SJSA1 (cell line): ENCODE data around the gene PLXNA4. TPM values are rescaled to one million over a fixed set of nuclear protein-coding genes. Genes with fewer than 3 reads are reported as not detected.

Experiments
- DNase-seq, 2 experiments: peaks; one replicate each; pipeline ENCODE4 v3.0.0-alpha.2; 2015 to 2020; ENCODE audit warnings: low spot score in 2 of 2, low read depth in 1 of 2
- H3K27ac ChIP-seq: fragments of 250-450 bp; sonication (Bioruptor Pico); 2 replicates; pipeline ENCODE4 v1.5.1; 2020; ENCODE audit warnings: mild to moderate bottlenecking, moderate library complexity
- H3K27me3 ChIP-seq: fragments of 250-450 bp; sonication (Bioruptor Pico); replicated peaks from 2 replicates; pipeline ENCODE4 v1.5.1; 2020; ENCODE audit warnings: mild to moderate bottlenecking, moderate library complexity
- H3K36me3 ChIP-seq: fragments of 250-450 bp; sonication (Bioruptor Pico); 2 replicates; pipeline ENCODE4 v1.5.1; 2020; ENCODE audit warnings: mild to moderate bottlenecking
- H3K4me1 ChIP-seq: fragments of 250-450 bp; sonication (Bioruptor Pico); replicated peaks from 2 replicates; pipeline ENCODE4 v1.6.1; 2021; ENCODE audit warnings: mild to moderate bottlenecking
- H3K4me3 ChIP-seq: fragments of 250-450 bp; sonication (Bioruptor Pico); 2 replicates; pipeline ENCODE4 v1.5.1; 2020; ENCODE audit warnings: mild to moderate bottlenecking
- H3K9me3 ChIP-seq: fragments of 250-450 bp; sonication (Bioruptor Pico); replicated peaks from 2 replicates; pipeline ENCODE4 v1.5.1; 2020; ENCODE audit warnings: mild to moderate bottlenecking
- total RNA-seq: library from RNA; depleted of rRNA; stranded (reverse); fragments of >200 nt; shearing (Covaris generic); gene quantifications from 2 replicates; pipeline ENCODE4 v1.2.3, GENCODE V29; 2014

Gene PLXNA4
- total RNA-seq, 1 experiment from 2014 or later = not detected

- no peaks in the 10 kb centered on the region for H3K4me1 ChIP-seq
- no peak overlapping the region for H3K27ac ChIP-seq
- DNase-seq = no peak
- H3K36me3 ChIP-seq = no peaks in the 10 kb centered on the region
- no peak overlapping the region for H3K4me3 ChIP-seq
- H3K27me3 ChIP-seq = 0 out of 2 replicates have a peak, but pooled peaks cover 7% of the 10 kb centered on the region
- H3K9me3 ChIP-seq = no peaks in the 10 kb centered on the region
Measured at GRCh38 chr7:132362059-132362458, 214.2 kb downstream of the PLXNA4 start.

- DNase-seq = no peak
- no peaks in the 10 kb centered on the region for H3K4me1 ChIP-seq
- H3K27me3 ChIP-seq = 0 out of 2 replicates have a peak, but pooled peaks cover 7% of the 10 kb centered on the region
- no peaks in the 10 kb centered on the region for H3K9me3 ChIP-seq
- H3K4me3 ChIP-seq = no peak overlapping the region
- no peaks in the 10 kb centered on the region for H3K36me3 ChIP-seq
- H3K27ac ChIP-seq = no peak overlapping the region
Measured at GRCh38 chr7:132361146-132361545, 215.1 kb downstream of the PLXNA4 start.

GRCh38 chr7:132359743-132360142 lies 216.5 kb downstream of the PLXNA4 start:
- Histone ChIP-seq H3K4me1 (no peaks in the 10 kb centered on the region), H3K9me3 (no peaks in the 10 kb centered on the region), H3K36me3 (no peaks in the 10 kb centered on the region), H3K27me3 (0 out of 2 replicates have a peak, but pooled peaks cover 7% of the 10 kb centered on the region), H3K4me3 (no peak overlapping the region), H3K27ac (no peak overlapping the region)
- DNase-seq = no peak

DNA sequence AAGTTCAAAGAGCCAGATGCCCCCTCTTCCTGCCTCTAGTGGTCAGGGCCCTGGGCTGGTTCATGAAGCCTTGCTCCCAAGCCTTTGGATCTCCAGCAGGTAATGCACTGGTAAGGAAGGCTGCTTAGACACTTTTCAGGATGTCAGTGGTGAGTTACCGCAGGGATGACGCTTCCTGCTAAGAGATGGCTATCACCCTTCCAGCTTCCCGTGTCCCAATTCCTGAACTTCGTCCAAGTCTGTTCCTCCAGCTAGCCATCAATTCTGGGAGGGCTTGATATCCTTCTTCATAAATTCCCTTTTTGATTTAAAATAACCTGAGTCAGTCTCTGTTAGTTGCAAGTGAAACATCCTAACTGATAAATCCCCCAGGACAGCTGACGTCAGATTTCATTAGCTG lies 221.2 kb downstream of the PLXNA4 start:
- Histone ChIP-seq H3K4me1 (no peaks in the 10 kb centered on the region), H3K36me3 (no peaks in the 10 kb centered on the region), H3K27ac (no peak overlapping the region), H3K4me3 (no peak overlapping the region), H3K9me3 (no peaks in the 10 kb centered on the region), H3K27me3 (0 out of 2 replicates have a peak, but pooled peaks cover 5% of the 10 kb centered on the region)
- no peak for DNase-seq

DNA sequence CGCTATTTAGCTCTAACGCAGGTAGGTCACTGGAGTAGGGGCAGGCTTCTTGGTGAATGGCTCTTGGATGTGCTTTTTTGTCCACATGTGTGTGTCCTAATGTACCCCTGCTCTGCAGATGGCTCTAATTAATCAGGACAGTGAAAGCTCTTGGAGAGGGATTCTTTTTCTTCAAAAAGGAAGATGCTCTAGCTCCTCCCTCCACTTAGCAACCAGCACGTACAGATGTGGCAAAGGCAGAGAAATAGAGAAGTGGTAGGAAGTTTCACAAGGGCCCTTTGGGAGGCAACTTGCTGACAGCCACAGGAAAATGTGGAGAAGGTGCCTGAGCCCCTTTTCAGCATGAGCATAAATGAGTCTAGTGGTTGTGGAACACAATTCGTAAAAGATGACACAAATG lies 221.7 kb downstream of the PLXNA4 start:
- no peaks in the 10 kb centered on the region for H3K4me1 ChIP-seq
- no peaks in the 10 kb centered on the region for H3K36me3 ChIP-seq
- no peak overlapping the region for H3K27ac ChIP-seq
- DNase-seq = no peak
- H3K9me3 ChIP-seq = no peaks in the 10 kb centered on the region
- H3K27me3 ChIP-seq = 0 out of 2 replicates have a peak, but pooled peaks cover under 1% of the 10 kb centered on the region
- H3K4me3 ChIP-seq = no peak overlapping the region

- Histone ChIP-seq H3K27ac (no peak overlapping the region), H3K4me3 (no peak overlapping the region), H3K27me3 (no peaks in the 10 kb centered on the region), H3K36me3 (no peaks in the 10 kb centered on the region), H3K4me1 (no peaks in the 10 kb centered on the region), H3K9me3 (no peaks in the 10 kb centered on the region)
- DNase-seq = no peak
Measured at GRCh38 chr7:132353936-132354335, 222.3 kb downstream of the PLXNA4 start.

DNA sequence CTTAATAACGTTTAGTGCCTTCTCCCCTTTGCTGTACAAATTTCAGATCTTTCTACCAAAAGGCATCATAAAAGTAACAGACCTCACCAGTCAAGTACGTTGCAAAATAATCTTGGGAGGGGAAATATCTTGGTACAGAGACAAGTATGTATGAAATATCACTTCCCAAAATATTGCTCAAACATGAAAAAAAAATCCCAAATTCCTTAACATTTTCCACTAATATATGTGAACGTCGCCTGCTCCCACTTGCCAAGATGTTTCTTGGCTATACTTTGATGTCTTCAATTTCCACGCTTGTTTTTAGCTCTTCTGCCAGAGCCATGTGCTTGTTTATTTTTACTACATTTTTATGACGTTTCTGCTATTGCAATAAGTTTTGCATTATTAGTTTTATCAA lies 223.5 kb downstream of the PLXNA4 start:
- H3K27me3 ChIP-seq = no peaks in the 10 kb centered on the region; the same call in 1 of the 2 replicates
- H3K9me3 ChIP-seq = no peaks in the 10 kb centered on the region
- H3K27ac ChIP-seq = no peak overlapping the region
- H3K4me1 ChIP-seq = no peaks in the 10 kb centered on the region
- DNase-seq = no peak
- H3K4me3 ChIP-seq = no peak overlapping the region
- H3K36me3 ChIP-seq = no peaks in the 10 kb centered on the region

DNA sequence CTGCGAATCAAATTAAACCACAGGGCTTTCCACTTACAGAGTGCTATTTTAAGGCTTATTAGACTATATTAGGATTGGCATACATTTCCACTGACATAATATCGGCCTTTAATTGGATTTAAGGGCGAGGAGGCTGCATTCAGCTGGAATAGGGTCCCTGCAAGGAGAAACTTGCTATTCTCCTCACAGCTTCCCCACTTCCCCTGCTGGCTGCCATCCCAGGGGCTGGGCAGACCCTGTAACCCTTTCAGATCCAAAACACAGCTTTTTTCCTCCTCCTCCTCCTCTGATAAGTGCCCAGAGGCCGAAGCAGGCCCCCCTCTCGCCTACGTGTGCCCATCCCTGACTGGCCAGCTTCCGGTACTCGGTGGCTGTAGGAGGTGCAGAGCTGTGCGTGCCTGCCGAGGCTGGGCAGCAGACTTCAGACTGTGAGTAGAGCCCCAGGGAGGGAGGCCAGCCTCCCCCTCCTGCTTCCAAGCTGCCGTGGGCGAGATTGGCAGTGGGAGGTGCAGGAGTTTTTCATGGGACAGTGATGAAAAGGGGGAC lies 224.2 kb downstream of the PLXNA4 start:
- no peaks in the 10 kb centered on the region for H3K9me3 ChIP-seq
- H3K27ac ChIP-seq = no peak overlapping the region
- DNase-seq = no peak
- no peak overlapping the region for H3K4me3 ChIP-seq
- H3K27me3 ChIP-seq = no peaks in the 10 kb centered on the region; the same call in 1 of the 2 replicates
- H3K4me1 ChIP-seq = no peaks in the 10 kb centered on the region
- H3K36me3 ChIP-seq = no peaks in the 10 kb centered on the region

DNA sequence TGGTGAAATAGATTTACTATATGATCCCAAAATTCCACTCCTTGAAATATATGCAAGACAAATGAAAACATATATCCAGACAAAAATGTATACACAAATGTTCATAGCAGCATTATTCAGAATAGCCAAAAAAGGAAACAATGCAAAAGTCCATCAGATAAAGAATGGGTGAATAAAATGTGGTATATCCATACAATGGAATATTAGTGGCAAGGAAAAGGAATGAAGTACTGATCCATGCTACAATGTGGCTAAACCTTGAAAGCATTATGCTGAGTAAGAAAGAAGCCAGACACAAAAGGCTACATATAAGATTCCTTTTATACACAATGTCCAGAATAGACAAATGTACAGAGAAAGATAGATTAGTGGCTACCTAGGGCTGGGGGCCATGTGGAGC lies 225.5 kb downstream of the PLXNA4 start:
- no peak for DNase-seq
- no peaks in the 10 kb centered on the region; the same call in 1 of the 2 replicates for H3K27me3 ChIP-seq
- H3K9me3 ChIP-seq = no peaks in the 10 kb centered on the region
- no peaks in the 10 kb centered on the region for H3K4me1 ChIP-seq
- no peak overlapping the region for H3K4me3 ChIP-seq
- no peaks in the 10 kb centered on the region for H3K36me3 ChIP-seq
- H3K27ac ChIP-seq = no peak overlapping the region

- no peaks in the 10 kb centered on the region for H3K4me1 ChIP-seq
- H3K27me3 ChIP-seq = no peaks in the 10 kb centered on the region; the same call in 1 of the 2 replicates
- H3K9me3 ChIP-seq = no peaks in the 10 kb centered on the region
- H3K27ac ChIP-seq = no peak overlapping the region
- no peak overlapping the region for H3K4me3 ChIP-seq
- DNase-seq = no peak
- H3K36me3 ChIP-seq = no peaks in the 10 kb centered on the region
Measured at GRCh38 chr7:132349075-132349474, 227.2 kb downstream of the PLXNA4 start.

DNA sequence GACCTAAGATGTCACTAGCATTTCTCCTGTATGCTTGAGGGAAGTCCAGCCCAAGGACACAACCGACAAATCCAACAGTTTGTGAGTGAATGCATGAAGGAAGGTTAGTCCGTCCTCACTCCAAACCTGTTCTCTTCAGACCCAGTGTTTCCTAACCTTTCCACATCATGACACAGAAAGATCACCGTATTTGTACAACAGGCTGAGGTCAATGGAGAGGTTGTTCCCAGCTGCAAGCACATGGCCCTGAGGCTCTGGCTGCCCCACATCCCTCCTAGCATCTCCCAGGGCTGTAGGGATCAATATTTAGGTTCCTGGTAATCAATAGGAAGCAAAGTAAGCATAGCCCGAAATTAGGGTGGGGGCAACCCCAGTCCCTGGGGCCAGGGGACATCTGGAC lies 227.9 kb downstream of the PLXNA4 start:
- no peaks in the 10 kb centered on the region; the same call in 1 of the 2 replicates for H3K27me3 ChIP-seq
- H3K4me3 ChIP-seq = no peak overlapping the region
- no peaks in the 10 kb centered on the region for H3K4me1 ChIP-seq
- no peaks in the 10 kb centered on the region for H3K36me3 ChIP-seq
- DNase-seq = no peak
- no peaks in the 10 kb centered on the region for H3K9me3 ChIP-seq
- no peak overlapping the region for H3K27ac ChIP-seq

DNA sequence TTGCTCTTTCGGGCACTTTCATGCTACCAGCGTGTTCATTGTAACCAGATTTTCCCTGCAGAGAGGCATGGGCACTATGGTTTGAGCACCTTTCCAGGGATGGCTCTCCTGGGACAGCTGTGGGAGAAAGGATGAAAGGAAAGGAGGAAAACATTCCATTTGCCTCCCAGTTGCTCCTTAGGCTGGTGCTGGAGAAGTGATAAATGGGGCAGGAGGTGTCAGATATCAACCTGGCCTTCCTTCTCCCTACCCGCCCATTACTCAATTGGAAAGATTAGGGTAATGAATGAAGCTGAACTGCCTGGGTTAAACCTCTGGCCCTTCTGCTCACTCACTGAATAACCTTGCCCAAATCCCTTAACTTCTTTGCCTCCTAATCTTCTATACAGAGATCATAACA lies 228.4 kb downstream of the PLXNA4 start:
- Histone ChIP-seq H3K27ac (no peak overlapping the region), H3K36me3 (no peaks in the 10 kb centered on the region), H3K27me3 (no peaks in the 10 kb centered on the region; the same call in 1 of the 2 replicates), H3K4me3 (no peak overlapping the region), H3K9me3 (no peaks in the 10 kb centered on the region), H3K4me1 (no peaks in the 10 kb centered on the region)
- DNase-seq = no peak

- Histone ChIP-seq H3K4me1 (no peaks in the 10 kb centered on the region), H3K27me3 (no peaks in the 10 kb centered on the region; the same call in 1 of the 2 replicates), H3K9me3 (no peaks in the 10 kb centered on the region), H3K4me3 (no peak overlapping the region), H3K27ac (no peak overlapping the region), H3K36me3 (no peaks in the 10 kb centered on the region)
- no peak for DNase-seq
Measured at GRCh38 chr7:132347123-132347522, 229.1 kb downstream of the PLXNA4 start.

GRCh38 chr7:132345543-132346129 lies 230.6 kb downstream of the PLXNA4 start:
- H3K27ac ChIP-seq = no peak overlapping the region
- DNase-seq = no peak

More at GRCh38 chr7:132345543-132346129, 230.6 kb downstream of the PLXNA4 start:
- H3K27me3 ChIP-seq = no peaks in the 10 kb centered on the region; the same call in 1 of the 2 replicates
- H3K4me3 ChIP-seq = no peak overlapping the region
- H3K36me3 ChIP-seq = no peaks in the 10 kb centered on the region
- H3K4me1 ChIP-seq = no peaks in the 10 kb centered on the region
- no peaks in the 10 kb centered on the region for H3K9me3 ChIP-seq
